ENCODE results near the gene NKAIN2.

Gene NKAIN2

DNA sequence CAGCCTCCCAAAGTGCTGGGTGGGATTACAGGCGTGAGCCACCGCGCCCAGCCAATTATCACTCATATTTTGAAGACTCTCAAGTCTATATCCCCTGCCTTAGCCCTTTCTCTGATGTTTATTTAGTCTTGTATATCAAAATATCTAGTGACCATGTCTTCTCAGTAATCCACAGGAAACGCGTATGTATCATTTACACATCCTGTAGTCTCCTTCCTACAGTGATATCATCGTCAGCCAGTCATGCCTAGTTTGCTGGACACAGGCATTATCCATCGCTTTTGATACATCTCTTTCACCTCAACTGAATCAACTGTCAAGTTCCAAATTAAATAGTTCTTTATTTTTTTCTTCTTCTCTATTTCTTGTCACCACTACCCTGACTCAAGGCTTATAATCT is 223.7 kb downstream of the NKAIN2 start:
- Histone ChIP-seq H2BK5ac (ENCODE audit: low read length) (no peak overlapping the region), H3K14ac (ENCODE audit: low read length) (no peak overlapping the region), H3K27me3 (ENCODE audit: control insufficient read depth in 3 of 3, insufficient read depth in 3 of 3, low read depth in 1 of 3, low read length in 3 of 3) (no peaks in the 10 kb centered on the region), H2BK12ac (ENCODE audit: low read length) (no peak overlapping the region), H3K4ac (ENCODE audit: low read length) (no peak overlapping the region), H3K4me2 (ENCODE audit: insufficient read depth, low read length, poor library complexity, severe bottlenecking) (no peak overlapping the region), H3K23ac (ENCODE audit: low read depth, low read length, poor library complexity) (no peak overlapping the region), H3K4me3 (ENCODE audit: low read length in 2 of 2) (no peak overlapping the region), H3K79me1 (ENCODE audit: low read depth, low read length) (no peaks in the 10 kb centered on the region), H3K18ac (ENCODE audit: low read length) (no peak overlapping the region), H3K9ac (ENCODE audit: low read depth, low read length, poor library complexity) (no peak overlapping the region), H2BK120ac (ENCODE audit: low read depth, low read length) (no peak overlapping the region), H3K36me3 (replicated peaks in 1 of 2; ENCODE audit: control insufficient read depth in 2 of 2, insufficient read depth in 2 of 2, low read length in 2 of 2) (no peaks in the 10 kb centered on the region), H2AFZ (ENCODE audit: low read length) (no peak overlapping the region), H3K9me3 (replicated peaks in 1 of 2; ENCODE audit: control insufficient read depth in 2 of 2, insufficient read depth in 1 of 2, low read depth in 1 of 2, low read length in 2 of 2) (no peaks in the 10 kb centered on the region), H4K91ac (ENCODE audit: low read depth, low read length, poor library complexity) (no peak overlapping the region), H2AK5ac (ENCODE audit: low read depth, low read length) (no peak overlapping the region), H3K27ac (replicated peaks; ENCODE audit: low read length) (no peak overlapping the region), H3K4me1 (ENCODE audit: control insufficient read depth in 2 of 2, insufficient read depth in 1 of 2, low read depth in 1 of 2, low read length in 2 of 2) (peaks cover 0 to 3% of the 10 kb centered on the region in 2 donors), H2BK15ac (ENCODE audit: low read length) (no peak overlapping the region), H4K8ac (ENCODE audit: low read depth, low read length) (no peak overlapping the region)
- no CpG with 5 or more reads among the region's 7 CpGs for WGBS, 2 donors (ENCODE audit: extremely low coverage in 2 of 2, insufficient read length in 2 of 2, insufficient replicate concordance in 1 of 2)
- DNase-seq (ENCODE audit: low spot score) = no peak

DNA sequence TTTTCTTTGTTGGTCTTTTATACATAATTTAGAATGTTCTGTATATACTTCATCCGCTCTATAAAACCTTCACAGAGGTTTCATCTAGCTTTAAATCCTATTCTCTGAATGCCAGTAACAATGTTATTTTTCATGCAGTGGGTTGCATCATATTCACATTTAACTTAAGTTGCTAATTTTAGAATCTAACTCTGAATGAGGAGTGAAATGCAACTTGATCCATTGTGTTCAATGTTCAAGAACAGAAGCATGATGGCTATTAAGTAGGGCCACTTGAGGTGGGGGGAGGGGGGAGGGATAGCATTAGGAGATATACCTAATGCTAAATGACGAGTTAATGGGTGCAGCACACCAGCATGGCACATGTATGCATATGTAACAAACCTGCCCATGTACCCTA is 224.5 kb downstream of the NKAIN2 start:
- H3K18ac ChIP-seq (ENCODE audit: low read length) = no peak overlapping the region
- peaks cover 3 to 5% of the 10 kb centered on the region in 2 donors for H3K4me1 ChIP-seq (ENCODE audit: control insufficient read depth in 2 of 2, insufficient read depth in 1 of 2, low read depth in 1 of 2, low read length in 2 of 2)
- H3K23ac ChIP-seq (ENCODE audit: low read depth, low read length, poor library complexity) = no peak overlapping the region
- no peak overlapping the region for H4K8ac ChIP-seq (ENCODE audit: low read depth, low read length)
- H2AFZ ChIP-seq (ENCODE audit: low read length) = no peak overlapping the region
- H3K9me3 ChIP-seq (replicated peaks in 1 of 2; ENCODE audit: control insufficient read depth in 2 of 2, insufficient read depth in 1 of 2, low read depth in 1 of 2, low read length in 2 of 2) = no peaks in the 10 kb centered on the region
- H3K4me3 ChIP-seq (ENCODE audit: low read length in 2 of 2) = no peak overlapping the region
- no peak overlapping the region for H2BK12ac ChIP-seq (ENCODE audit: low read length)
- H3K27me3 ChIP-seq (ENCODE audit: control insufficient read depth in 3 of 3, insufficient read depth in 3 of 3, low read depth in 1 of 3, low read length in 3 of 3) = no peaks in the 10 kb centered on the region
- no peak overlapping the region for H3K27ac ChIP-seq (replicated peaks; ENCODE audit: low read length)
- no peak overlapping the region for H2BK120ac ChIP-seq (ENCODE audit: low read depth, low read length)
- DNase-seq (ENCODE audit: low spot score) = no peak
- no peak overlapping the region for H3K4me2 ChIP-seq (ENCODE audit: insufficient read depth, low read length, poor library complexity, severe bottlenecking)
- no peak overlapping the region for H3K14ac ChIP-seq (ENCODE audit: low read length)
- H2BK5ac ChIP-seq (ENCODE audit: low read length) = no peak overlapping the region
- H3K4ac ChIP-seq (ENCODE audit: low read length) = no peak overlapping the region
- no peak overlapping the region for H2AK5ac ChIP-seq (ENCODE audit: low read depth, low read length)
- H3K79me1 ChIP-seq (ENCODE audit: low read depth, low read length) = no peaks in the 10 kb centered on the region
- no peaks in the 10 kb centered on the region for H3K36me3 ChIP-seq (replicated peaks in 1 of 2; ENCODE audit: control insufficient read depth in 2 of 2, insufficient read depth in 2 of 2, low read length in 2 of 2)
- H4K91ac ChIP-seq (ENCODE audit: low read depth, low read length, poor library complexity) = no peak overlapping the region
- no CpG with 5 or more reads among the region's 2 CpGs for WGBS, 2 donors (ENCODE audit: extremely low coverage in 2 of 2, insufficient read length in 2 of 2, insufficient replicate concordance in 1 of 2)
- H2BK15ac ChIP-seq (ENCODE audit: low read length) = no peak overlapping the region
- H3K9ac ChIP-seq (ENCODE audit: low read depth, low read length, poor library complexity) = no peak overlapping the region

DNA sequence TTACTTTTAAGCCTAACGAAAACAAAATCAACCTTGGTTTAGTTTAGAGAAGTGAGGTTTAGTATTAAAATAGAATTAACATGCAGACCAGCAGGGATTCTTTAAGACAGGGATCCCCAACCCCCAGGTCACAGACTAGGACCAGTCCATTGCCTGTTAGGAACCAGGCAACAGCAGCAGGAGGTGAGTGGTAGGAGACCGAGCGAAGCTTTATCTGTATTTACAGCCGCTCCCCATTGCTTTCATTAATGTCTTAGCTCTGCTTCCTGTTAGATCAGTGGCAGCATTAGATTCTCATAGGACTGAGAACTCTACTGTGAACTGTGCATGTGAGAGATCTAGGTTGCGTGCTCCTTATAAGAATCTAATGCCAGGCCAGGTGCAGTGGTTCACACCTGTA is 225.9 kb downstream of the NKAIN2 start:
- Histone ChIP-seq H3K27ac (replicated peaks; ENCODE audit: low read length) (no peak overlapping the region), H3K36me3 (replicated peaks in 1 of 2; ENCODE audit: control insufficient read depth in 2 of 2, insufficient read depth in 2 of 2, low read length in 2 of 2) (no peaks in the 10 kb centered on the region), H2AFZ (ENCODE audit: low read length) (peak overlapping the region; percentile 53), H3K14ac (ENCODE audit: low read length) (no peak overlapping the region), H3K27me3 (ENCODE audit: control insufficient read depth in 3 of 3, insufficient read depth in 3 of 3, low read depth in 1 of 3, low read length in 3 of 3) (no peaks in the 10 kb centered on the region), H4K91ac (ENCODE audit: low read depth, low read length, poor library complexity) (no peak overlapping the region), H3K4me1 (ENCODE audit: control insufficient read depth in 2 of 2, insufficient read depth in 1 of 2, low read depth in 1 of 2, low read length in 2 of 2) (peaks cover 5 to 9% of the 10 kb centered on the region in 2 donors), H3K4me2 (ENCODE audit: insufficient read depth, low read length, poor library complexity, severe bottlenecking) (no peak overlapping the region), H2BK120ac (ENCODE audit: low read depth, low read length) (no peak overlapping the region), H3K9me3 (replicated peaks in 1 of 2; ENCODE audit: control insufficient read depth in 2 of 2, insufficient read depth in 1 of 2, low read depth in 1 of 2, low read length in 2 of 2) (no peaks in the 10 kb centered on the region), H3K9ac (ENCODE audit: low read depth, low read length, poor library complexity) (no peak overlapping the region), H3K23ac (ENCODE audit: low read depth, low read length, poor library complexity) (no peak overlapping the region), H3K4me3 (ENCODE audit: low read length in 2 of 2) (no peak overlapping the region), H2BK12ac (ENCODE audit: low read length) (no peak overlapping the region), H3K79me1 (ENCODE audit: low read depth, low read length) (no peaks in the 10 kb centered on the region), H3K18ac (ENCODE audit: low read length) (no peak overlapping the region), H2AK5ac (ENCODE audit: low read depth, low read length) (no peak overlapping the region), H2BK5ac (ENCODE audit: low read length) (no peak overlapping the region), H4K8ac (ENCODE audit: low read depth, low read length) (no peak overlapping the region), H3K4ac (ENCODE audit: low read length) (no peak overlapping the region), H2BK15ac (ENCODE audit: low read length) (no peak overlapping the region)
- WGBS, 2 donors (ENCODE audit: extremely low coverage in 2 of 2, insufficient read length in 2 of 2, insufficient replicate concordance in 1 of 2) = no CpG with 5 or more reads among the region's 5 CpGs
- no peak for DNase-seq (ENCODE audit: low spot score)

DNA sequence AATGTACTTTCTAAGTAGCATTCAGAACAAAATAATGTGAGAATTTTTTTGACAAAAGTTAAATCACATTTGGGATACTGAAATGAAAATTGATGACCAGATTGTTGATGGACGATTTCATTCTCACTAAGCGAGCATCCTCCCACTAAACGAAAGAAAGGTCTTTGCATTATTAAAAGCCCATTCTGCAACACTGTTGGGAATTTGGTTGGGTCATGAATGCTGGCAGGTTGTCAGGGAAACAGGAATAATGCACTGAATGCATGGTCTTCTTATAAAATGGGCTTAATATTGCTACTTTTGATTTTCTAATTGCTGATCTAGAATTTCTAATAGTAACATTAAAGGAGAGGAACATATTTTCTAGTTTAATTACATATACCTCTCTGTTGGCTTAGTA is 229.8 kb downstream of the NKAIN2 start:
- no peak overlapping the region for H3K9ac ChIP-seq (ENCODE audit: low read depth, low read length, poor library complexity)
- H3K9me3 ChIP-seq (replicated peaks in 1 of 2; ENCODE audit: control insufficient read depth in 2 of 2, insufficient read depth in 1 of 2, low read depth in 1 of 2, low read length in 2 of 2) = no peaks in the 10 kb centered on the region
- H3K4ac ChIP-seq (ENCODE audit: low read length) = no peak overlapping the region
- H3K27ac ChIP-seq (replicated peaks; ENCODE audit: low read length) = no peak overlapping the region
- H3K18ac ChIP-seq (ENCODE audit: low read length) = no peak overlapping the region
- H3K23ac ChIP-seq (ENCODE audit: low read depth, low read length, poor library complexity) = no peak overlapping the region
- no peak for DNase-seq (ENCODE audit: low spot score)
- no peak overlapping the region for H4K91ac ChIP-seq (ENCODE audit: low read depth, low read length, poor library complexity)
- H3K4me1 ChIP-seq (ENCODE audit: control insufficient read depth in 2 of 2, insufficient read depth in 1 of 2, low read depth in 1 of 2, low read length in 2 of 2) = peaks cover 2 to 9% of the 10 kb centered on the region in 2 donors
- H2BK120ac ChIP-seq (ENCODE audit: low read depth, low read length) = no peak overlapping the region
- WGBS, 2 donors (ENCODE audit: extremely low coverage in 2 of 2, insufficient read length in 2 of 2, insufficient replicate concordance in 1 of 2) = no CpG with 5 or more reads among the region's 3 CpGs
- H3K36me3 ChIP-seq (replicated peaks in 1 of 2; ENCODE audit: control insufficient read depth in 2 of 2, insufficient read depth in 2 of 2, low read length in 2 of 2) = no peaks in the 10 kb centered on the region
- no peak overlapping the region for H2BK5ac ChIP-seq (ENCODE audit: low read length)
- no peak overlapping the region for H3K4me3 ChIP-seq (ENCODE audit: low read length in 2 of 2)
- H3K27me3 ChIP-seq (ENCODE audit: control insufficient read depth in 3 of 3, insufficient read depth in 3 of 3, low read depth in 1 of 3, low read length in 3 of 3) = no peaks in the 10 kb centered on the region
- no peak overlapping the region for H2BK12ac ChIP-seq (ENCODE audit: low read length)
- H3K14ac ChIP-seq (ENCODE audit: low read length) = no peak overlapping the region
- no peak overlapping the region for H2AFZ ChIP-seq (ENCODE audit: low read length)
- no peak overlapping the region for H2BK15ac ChIP-seq (ENCODE audit: low read length)
- no peak overlapping the region for H3K4me2 ChIP-seq (ENCODE audit: insufficient read depth, low read length, poor library complexity, severe bottlenecking)
- no peaks in the 10 kb centered on the region for H3K79me1 ChIP-seq (ENCODE audit: low read depth, low read length)
- no peak overlapping the region for H4K8ac ChIP-seq (ENCODE audit: low read depth, low read length)
- no peak overlapping the region for H2AK5ac ChIP-seq (ENCODE audit: low read depth, low read length)
